ENCODE measurements around the gene PTPRM. TPM values are rescaled to one million over a fixed set of nuclear protein-coding genes. Genes with fewer than 3 reads are reported as not detected.

The PTPRM gene
- total and polyA plus RNA-seq, 2 of the 4 experiments (the other 2 are of a cell fraction), result 28.3 to 51.2 TPM

- 80% methylated on average over 1 of the region's 9 CpGs; no CpG with 5 or more reads in 1 of the 2 experiments for WGBS, 2 experiments (ENCODE audit: extremely low coverage in 2 of 2, insufficient read length in 1 of 2)
- no peaks in the 10 kb centered on the region; the same call in 1 of the 2 replicates for H3K9me1 ChIP-seq (ENCODE audit: insufficient read depth, low read length)
- ATAC-seq (ENCODE audit: low read depth) (no peak), DNase-seq (no peak)
- H4K5ac ChIP-seq (ENCODE audit: low read depth, low read length), result no peak overlapping the region
- no peak overlapping the region for H3K56ac ChIP-seq (ENCODE audit: extremely low read depth, insufficient read depth, low read length)
- H3K4me1 ChIP-seq (ENCODE audit: control insufficient read depth, insufficient read depth, low read length), result no peaks in the 10 kb centered on the region
- BruUV-seq (replicated peaks), result no TSS peak
- no peaks in the 10 kb centered on the region for H4K20me1 ChIP-seq (ENCODE audit: insufficient read depth, low read length)
- ChIA-PET POLR2A (ENCODE audit: unreplicated experiment) (no interaction called here), CTCF (no interaction called here)
- no peak overlapping the region for H3K27ac ChIP-seq (ENCODE audit: insufficient read depth, low read length)
- no peak overlapping the region for H3K18ac ChIP-seq (ENCODE audit: low read depth, low read length)
- no peak overlapping the region for H2BK5ac ChIP-seq (ENCODE audit: low read depth, low read length, poor library complexity, severe bottlenecking)
- H2BK20ac ChIP-seq (ENCODE audit: low read depth, low read length), result no peak overlapping the region
- no peak overlapping the region for H3K14ac ChIP-seq (replicated peaks; ENCODE audit: low read depth, low read length)
- H3K4me3 ChIP-seq (ENCODE audit: insufficient read depth, low read depth, low read length), result no peak overlapping the region
- no peak overlapping the region for H3K23ac ChIP-seq (ENCODE audit: low read depth, low read length)
- H2AK9ac ChIP-seq (replicated peaks; ENCODE audit: low read depth, low read length, poor library complexity), result no peak overlapping the region
- H2AK5ac ChIP-seq (ENCODE audit: low read depth, low read length), result no peak overlapping the region
- no peak overlapping the region for H2AFZ ChIP-seq (replicated peaks; ENCODE audit: low read length, poor library complexity)
- no peak overlapping the region for H3K9ac ChIP-seq (ENCODE audit: low read depth, low read length)
- H4K91ac ChIP-seq (ENCODE audit: insufficient read depth, low read depth, low read length), result no peak overlapping the region
- H2BK15ac ChIP-seq (ENCODE audit: low read depth, low read length), result no peak overlapping the region
- no peak overlapping the region for H3K4ac ChIP-seq (ENCODE audit: low read depth, low read length)
- no peaks in the 10 kb centered on the region for H3K36me3 ChIP-seq (ENCODE audit: control insufficient read depth, insufficient read depth, low read length)
- no peak overlapping the region for H2BK120ac ChIP-seq (ENCODE audit: low read depth, low read length)
- no peaks in the 10 kb centered on the region for H3K27me3 ChIP-seq (ENCODE audit: control insufficient read depth, insufficient read depth, low read length)
- dilution Hi-C loops (cut with HindIII; ENCODE audit: low sequenced_read_pairs, unreplicated experiment) (no loop called here), intact Hi-C loops (cut with micrococcal nuclease) (no loop called here), in situ Hi-C loops (cut with MboI; ENCODE audit: low sequenced_read_pairs) (no loop called here)
- no peaks in the 10 kb centered on the region for H3K79me1 ChIP-seq (ENCODE audit: low read depth in 1 of 2, low read length in 2 of 2)
- H4K8ac ChIP-seq (ENCODE audit: low read depth in 2 of 2, low read length in 2 of 2), result no peak overlapping the region
- no peaks in the 10 kb centered on the region for H3K9me3 ChIP-seq (ENCODE audit: control insufficient read depth, insufficient read depth, low read length)
- no peak overlapping the region for H3K4me2 ChIP-seq (ENCODE audit: low read depth, low read length)
- TF ChIP-seq BHLHE40 (IDR thresholded peaks at IDR 0.05; ENCODE audit: low read depth, low read length), result no peak
- TF ChIP-seq MXI1 (IDR thresholded peaks at IDR 0.05; ENCODE audit: borderline replicate concordance, low read depth, low read length), result no peak
- TF ChIP-seq SMC3 (IDR thresholded peaks at IDR 0.05; ENCODE audit: low read depth, low read length), result no peak
- no peak for TF ChIP-seq NFE2L2 (IDR thresholded peaks at IDR 0.05; ENCODE audit: low read depth, low read length)
- no peak for TF ChIP-seq USF2 (IDR thresholded peaks at IDR 0.05; ENCODE audit: low read depth, low read length)
- TF ChIP-seq ELK1 (IDR thresholded peaks at IDR 0.05; ENCODE audit: borderline replicate concordance, low read depth, low read length), result no peak
- TF ChIP-seq MAFK (IDR thresholded peaks at IDR 0.05; ENCODE audit: low read depth, low read length), result no peak
- no peak for TF ChIP-seq CHD1 (IDR thresholded peaks at IDR 0.05; ENCODE audit: low read depth, low read length)
- TF ChIP-seq RAD21 (IDR thresholded peaks at IDR 0.05; ENCODE audit: low read length), result no peak
- no peak for TF ChIP-seq CEBPB (IDR thresholded peaks at IDR 0.05; ENCODE audit: low read depth, low read length)
- TF ChIP-seq RCOR1 (IDR thresholded peaks at IDR 0.05; ENCODE audit: insufficient replicate concordance, low read length), result no peak
- TF ChIP-seq RFX5 (IDR thresholded peaks at IDR 0.05; ENCODE audit: low read depth, low read length), result no peak
- TF ChIP-seq POLR2A (IDR thresholded peaks at IDR 0.05; ENCODE audit: low read depth, low read length), result no peak
- no peak for TF ChIP-seq MAZ (IDR thresholded peaks at IDR 0.05; ENCODE audit: borderline replicate concordance, low read depth, low read length)
- no peak for TF ChIP-seq FOS (IDR thresholded peaks at IDR 0.05; ENCODE audit: low read depth, low read length)
- no peak for TF ChIP-seq CTCF (conservative IDR thresholded peaks at IDR 0.05; ENCODE audit: low read depth, low read length)
Measured at GRCh38 chr18:8279346-8279745, 712.2 kb downstream of the PTPRM start.
